ENCODE data around the gene SSR4.

Gene SSR4

GRCh38 chrX:153769865-153770600 is 24.4 kb upstream of the SSR4 start:
- no peak for DNase-seq

GRCh38 chrX:153770601-153771414 is 23.7 kb upstream of the SSR4 start:
- no peak for DNase-seq

- DNase-seq, result no peak
Observed at GRCh38 chrX:153771415-153772315, 22.8 kb upstream of the SSR4 start.

- no peak for DNase-seq
Observed at GRCh38 chrX:153772316-153773217, 21.9 kb upstream of the SSR4 start.

GRCh38 chrX:153773218-153773611 is 21.3 kb upstream of the SSR4 start:
- no peak for DNase-seq

- DNase-seq, result no peak
Observed at GRCh38 chrX:153773741-153774575, 20.5 kb upstream of the SSR4 start.

GRCh38 chrX:153774576-153775292 is 19.7 kb upstream of the SSR4 start:
- DNase-seq, result no peak

- DNase-seq, result no peak
Observed at GRCh38 chrX:153775293-153776119, 19.0 kb upstream of the SSR4 start.

GRCh38 chrX:153776120-153776599 is 18.3 kb upstream of the SSR4 start:
- DNase-seq, result no peak

- no peak for DNase-seq
Observed at GRCh38 chrX:153776611-153777045, 17.8 kb upstream of the SSR4 start.

- no peak for DNase-seq
Observed at GRCh38 chrX:153777261-153778090, 17.0 kb upstream of the SSR4 start.

- no peak for DNase-seq
Observed at GRCh38 chrX:153778181-153778580, 16.3 kb upstream of the SSR4 start.

DNA sequence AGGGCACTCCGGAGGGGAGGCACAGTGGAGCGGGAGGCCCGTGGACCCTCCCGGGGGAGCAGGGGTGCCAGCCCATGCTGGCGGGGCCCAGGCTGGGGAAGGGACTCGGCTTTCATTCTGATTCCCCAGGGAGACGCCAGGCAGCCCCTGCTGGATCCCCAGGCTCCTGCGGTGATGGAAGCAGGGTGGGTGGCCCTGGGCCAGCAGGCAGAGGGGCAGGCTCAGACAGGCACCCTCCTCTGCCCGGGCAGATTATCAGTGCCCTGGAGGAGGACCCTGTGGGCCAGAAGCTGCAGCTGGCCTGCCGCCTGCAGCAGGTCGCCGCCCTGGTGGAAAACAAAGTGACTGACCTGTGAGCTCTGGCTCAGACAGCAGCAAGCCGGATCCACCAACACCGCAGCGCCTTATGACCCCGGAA is 15.8 kb upstream of the SSR4 start:
- DNase-seq, result no peak

- no peak for DNase-seq
Observed at GRCh38 chrX:153779891-153780677, 14.4 kb upstream of the SSR4 start.

DNA sequence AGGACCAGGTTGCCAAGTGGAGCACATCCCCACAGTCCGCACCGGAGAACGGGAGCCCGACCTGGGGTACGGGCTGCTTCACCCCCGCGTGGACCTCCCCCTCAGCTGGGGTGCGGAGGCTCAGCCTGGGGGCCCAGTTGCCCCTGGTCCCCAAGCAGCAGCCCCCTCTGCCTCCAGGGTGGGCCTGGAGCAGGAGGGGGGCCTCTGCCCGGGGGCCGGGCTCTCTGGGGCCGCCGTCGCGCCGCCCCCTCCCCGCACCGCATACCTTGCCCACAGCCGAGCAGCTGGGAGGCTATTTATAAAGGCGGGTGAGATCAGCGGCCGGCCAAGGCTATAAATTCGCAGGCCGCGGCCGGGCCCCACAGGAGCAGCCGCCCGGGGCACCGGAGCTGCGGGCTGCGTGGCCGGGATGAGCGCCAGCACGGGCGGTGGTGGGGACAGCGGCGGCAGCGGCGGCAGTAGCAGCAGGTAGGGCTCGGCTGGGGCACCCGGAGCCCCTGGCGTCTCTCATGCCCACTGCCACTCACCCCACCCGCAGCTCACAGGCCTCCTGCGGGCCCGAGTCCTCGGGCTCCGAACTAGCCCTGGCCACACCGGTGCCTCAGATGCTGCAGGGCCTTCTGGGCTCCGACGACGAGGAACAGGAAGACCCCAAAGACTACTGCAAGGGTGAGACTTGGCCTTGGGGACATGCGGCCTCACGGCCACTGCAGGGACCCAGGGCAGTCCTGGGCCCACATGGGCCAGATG is 13.6 kb upstream of the SSR4 start, which contains the start of gene SRPK3:
SRPK3 (plus strand) TSS at position 364 of the 750 bp plus-strand sequence; CDS start at position 410, 46 bp downstream.
- DNase-seq, result no peak

DNA sequence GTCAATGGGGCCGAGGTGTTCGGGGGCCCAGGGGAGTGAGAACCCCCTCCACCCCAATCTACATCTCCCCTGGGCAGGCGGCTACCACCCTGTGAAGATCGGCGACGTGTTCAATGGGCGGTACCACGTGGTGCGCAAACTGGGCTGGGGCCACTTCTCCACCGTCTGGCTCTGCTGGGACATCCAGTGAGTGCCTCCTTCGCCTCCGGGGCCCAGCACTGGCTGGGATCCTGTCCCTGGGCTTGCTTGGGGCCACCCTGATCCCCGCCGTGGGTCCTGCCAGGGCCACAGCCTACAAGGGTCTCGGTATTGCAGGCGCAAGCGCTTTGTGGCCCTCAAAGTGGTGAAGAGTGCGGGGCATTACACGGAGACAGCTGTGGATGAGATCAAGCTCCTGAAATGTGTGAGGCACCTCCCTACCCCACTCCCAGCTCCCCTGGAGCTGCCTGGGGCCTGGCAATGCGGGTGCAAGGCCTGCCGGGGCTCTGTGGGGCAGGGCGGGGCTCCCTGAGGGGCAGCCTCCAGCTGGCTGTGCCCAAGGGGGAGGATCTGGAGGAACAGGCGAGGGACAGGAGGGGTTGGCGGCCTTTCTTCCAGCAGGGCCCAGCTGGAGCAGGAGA is 12.9 kb upstream of the SSR4 start:
- no peak for DNase-seq

Measured in SW 1271 (cell line).